GM10266 (cell line): Measurements from ENCODE around the gene SMAD3.

Source experiments
- DNase-seq: peaks from one replicate; pipeline ENCODE4 v3.0.0; 2012; ENCODE audit errors: extremely low spot score
- CTCF ChIP-seq: IDR thresholded peaks from 2 replicates; pipeline ENCODE4 v1.5.1; 2012; ENCODE audit warnings: mild to moderate bottlenecking, low read depth; ENCODE audit not compliant: control insufficient read depth, insufficient read depth; ENCODE audit errors: missing control alignments

The SMAD3 gene

DNA sequence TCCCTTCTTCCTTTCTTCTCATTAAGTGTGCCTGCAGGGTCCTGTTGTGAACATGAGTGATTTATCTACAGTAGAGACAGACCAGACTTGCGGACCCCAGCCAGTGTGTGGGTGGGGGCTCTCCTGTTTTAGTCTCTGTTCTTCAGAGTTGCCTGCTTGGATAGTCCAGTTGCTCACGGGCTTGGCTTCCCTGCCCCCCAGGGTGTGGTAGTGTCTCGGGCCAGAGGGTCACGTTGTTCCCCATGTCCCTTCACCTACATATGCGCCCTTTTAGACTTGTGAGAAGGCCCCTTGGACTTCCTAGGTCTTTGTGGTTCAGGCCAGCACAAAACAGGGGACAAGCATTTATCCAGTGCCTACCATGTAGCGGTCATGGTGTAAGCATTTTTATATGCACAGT is 103.3 kb downstream of the SMAD3 start:
- TF ChIP-seq CTCF, result no peak
- no peak for DNase-seq

- no peak for DNase-seq
- no peak for TF ChIP-seq CTCF
Measured at GRCh38 chr15:67170143-67170925, 104.9 kb downstream of the SMAD3 start.

- no peak for TF ChIP-seq CTCF
- no peak for DNase-seq
Measured at GRCh38 chr15:67171471-67171870, 106.1 kb downstream of the SMAD3 start.

DNA sequence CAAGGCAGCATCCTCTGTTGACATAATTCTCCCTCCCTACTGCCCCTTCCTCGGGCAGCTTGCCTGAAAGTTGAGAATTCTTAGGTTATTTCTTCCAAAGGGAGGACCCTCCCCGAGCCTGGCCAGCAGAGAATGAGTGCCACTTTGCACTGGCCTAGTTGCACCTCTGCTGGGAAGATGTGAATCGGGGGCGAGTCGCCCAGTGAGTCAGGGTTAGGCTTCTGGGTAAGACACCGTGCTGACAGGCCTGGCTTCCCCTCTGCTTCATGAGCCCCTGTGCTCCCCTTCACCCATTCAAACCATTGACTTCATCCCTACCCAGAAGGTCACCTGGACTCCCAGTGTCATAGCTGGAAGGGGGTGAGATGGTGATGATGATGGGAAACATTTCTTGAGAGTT is 106.8 kb downstream of the SMAD3 start:
- no peak for TF ChIP-seq CTCF
- DNase-seq, result no peak

DNA sequence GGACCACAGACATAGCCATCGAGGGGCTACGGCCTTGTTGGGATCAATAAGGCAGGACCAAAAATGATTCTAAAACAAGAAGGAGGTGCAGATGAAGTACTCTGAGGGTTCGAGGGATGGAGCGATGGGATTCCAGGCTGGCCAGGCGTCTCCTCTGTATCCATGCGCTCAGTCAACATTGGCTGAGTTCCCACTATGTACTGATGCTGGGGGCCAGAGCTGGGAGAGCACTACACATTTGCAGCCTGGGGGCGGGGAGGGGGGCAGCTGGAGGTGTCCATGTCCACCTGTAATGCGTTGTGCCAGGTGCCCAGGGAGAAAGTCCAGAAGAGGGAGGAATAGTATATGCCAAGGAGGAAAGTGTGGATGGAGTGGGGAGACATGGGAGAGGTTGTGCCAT is 107.6 kb downstream of the SMAD3 start:
- DNase-seq, result no peak
- TF ChIP-seq CTCF, result no peak

DNA sequence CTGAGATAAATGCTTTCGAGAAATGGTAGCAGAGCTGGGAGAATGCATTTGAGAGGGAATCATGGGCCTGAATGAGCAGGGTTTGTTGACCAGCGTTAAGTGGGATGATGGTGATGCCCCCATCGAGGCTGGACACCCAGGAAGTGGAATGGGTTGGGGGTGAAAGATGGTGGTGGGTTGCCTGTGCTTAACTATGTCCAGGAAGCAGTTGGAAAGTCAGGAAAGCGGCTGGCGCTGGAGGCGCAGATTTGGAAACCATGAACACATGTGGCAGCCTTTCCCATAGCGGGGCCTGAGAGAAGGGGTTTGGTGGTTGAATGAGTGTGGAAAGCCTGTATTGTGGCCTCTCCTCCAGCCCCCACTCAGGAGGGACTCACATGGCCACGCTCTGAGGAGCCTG is 108.4 kb downstream of the SMAD3 start:
- no peak for TF ChIP-seq CTCF
- no peak for DNase-seq

GRCh38 chr15:67174446-67174845 is 109.0 kb downstream of the SMAD3 start:
- TF ChIP-seq CTCF, result no peak
- no peak for DNase-seq
